ENCODE results near the gene F8A2.
"Not testable (repeated sequence)": the region's sequence is repeated elsewhere in the genome, so short reads cannot be mapped to it uniquely, and the experiment has no call there.

F8A2 gene

GRCh38 chrX:155381843-155382528 lies at the start of gene F8A2:
Gene F8A2, plus strand, starts transcription at chrX:155382095. Its CDS starts 20 bp downstream, at chrX:155382115.
- DNase-seq (ENCODE audit: low read depth in 1 of 2, low spot score in 1 of 2); in situ Hi-C loops (cut with HindIII; ENCODE audit: low pct_unique_long_range_greater_than_20kb, low sequenced_read_pairs): not testable (repeated sequence)

GRCh38 chrX:155333544-155334100 lies 48.3 kb upstream of the F8A2 start:
- in situ Hi-C loops (cut with HindIII; ENCODE audit: low pct_unique_long_range_greater_than_20kb, low sequenced_read_pairs), result no loop called here
- DNase-seq (ENCODE audit: low read depth in 1 of 2, low spot score in 1 of 2), result no peak
- no peak for TF ChIP-seq JUND (IDR thresholded peaks at IDR 0.05; ENCODE audit: low read depth)

- DNase-seq (ENCODE audit: low read depth in 1 of 2, low spot score in 1 of 2), result no peak
- no peak for TF ChIP-seq JUND (IDR thresholded peaks at IDR 0.05; ENCODE audit: low read depth)
- in situ Hi-C loops (cut with HindIII; ENCODE audit: low pct_unique_long_range_greater_than_20kb, low sequenced_read_pairs), result no loop called here
Observed at GRCh38 chrX:155334486-155335336, 47.2 kb upstream of the F8A2 start, which contains the start of gene CLIC2. Gene CLIC2, minus strand, starts transcription at chrX:155334614. Its CDS starts 187 bp downstream, at chrX:155334427.

- DNase-seq (ENCODE audit: low read depth in 1 of 2, low spot score in 1 of 2); in situ Hi-C loops (cut with HindIII; ENCODE audit: low pct_unique_long_range_greater_than_20kb, low sequenced_read_pairs): not testable (repeated sequence)
Observed at GRCh38 chrX:155335337-155335712, 46.6 kb upstream of the F8A2 start.

- in situ Hi-C loops (cut with HindIII; ENCODE audit: low pct_unique_long_range_greater_than_20kb, low sequenced_read_pairs), result not testable (repeated sequence)
Observed at GRCh38 chrX:155345689-155346088, 36.2 kb upstream of the F8A2 start.

GRCh38 chrX:155349448-155349847 lies 32.4 kb upstream of the F8A2 start:
- in situ Hi-C loops (cut with HindIII; ENCODE audit: low pct_unique_long_range_greater_than_20kb, low sequenced_read_pairs); DNase-seq (ENCODE audit: low read depth in 1 of 2, low spot score in 1 of 2): not testable (repeated sequence)

More at GRCh38 chrX:155345689-155346088, 36.2 kb upstream of the F8A2 start:
- DNase-seq (ENCODE audit: low read depth in 1 of 2, low spot score in 1 of 2), result not testable (repeated sequence)

GRCh38 chrX:155363712-155364111 lies 18.2 kb upstream of the F8A2 start:
- DNase-seq (ENCODE audit: low read depth in 1 of 2, low spot score in 1 of 2); in situ Hi-C loops (cut with HindIII; ENCODE audit: low pct_unique_long_range_greater_than_20kb, low sequenced_read_pairs): not testable (repeated sequence)

- DNase-seq (ENCODE audit: low read depth in 1 of 2, low spot score in 1 of 2); in situ Hi-C loops (cut with HindIII; ENCODE audit: low pct_unique_long_range_greater_than_20kb, low sequenced_read_pairs): not testable (repeated sequence)
Observed at GRCh38 chrX:155373777-155374458, 8.0 kb upstream of the F8A2 start.

GRCh38 chrX:155379802-155380201 lies 2.1 kb upstream of the F8A2 start:
- DNase-seq (ENCODE audit: low read depth in 1 of 2, low spot score in 1 of 2); in situ Hi-C loops (cut with HindIII; ENCODE audit: low pct_unique_long_range_greater_than_20kb, low sequenced_read_pairs): not testable (repeated sequence)

- DNase-seq (ENCODE audit: low read depth in 1 of 2, low spot score in 1 of 2); in situ Hi-C loops (cut with HindIII; ENCODE audit: low pct_unique_long_range_greater_than_20kb, low sequenced_read_pairs): not testable (repeated sequence)
Observed at GRCh38 chrX:155382529-155382967, 653 bp downstream of the F8A2 start.

GRCh38 chrX:155389634-155390033 lies 7.7 kb downstream of the F8A2 start:
- TF ChIP-seq JUND (IDR thresholded peaks at IDR 0.05; ENCODE audit: low read depth), result no peak
- no peak for DNase-seq (ENCODE audit: low read depth in 1 of 2, low spot score in 1 of 2)
- in situ Hi-C loops (cut with HindIII; ENCODE audit: low pct_unique_long_range_greater_than_20kb, low sequenced_read_pairs), result no loop called here

GRCh38 chrX:155394747-155395276 lies 12.9 kb downstream of the F8A2 start:
- in situ Hi-C loops (cut with HindIII; ENCODE audit: low pct_unique_long_range_greater_than_20kb, low sequenced_read_pairs), result not testable (repeated sequence)
- peak in 1 of 2 experiments; percentile 60 for DNase-seq (ENCODE audit: low read depth in 1 of 2, low spot score in 1 of 2)

All from T47D (cell line).